Measurements from ENCODE around the gene INIP.

Gene INIP

DNA sequence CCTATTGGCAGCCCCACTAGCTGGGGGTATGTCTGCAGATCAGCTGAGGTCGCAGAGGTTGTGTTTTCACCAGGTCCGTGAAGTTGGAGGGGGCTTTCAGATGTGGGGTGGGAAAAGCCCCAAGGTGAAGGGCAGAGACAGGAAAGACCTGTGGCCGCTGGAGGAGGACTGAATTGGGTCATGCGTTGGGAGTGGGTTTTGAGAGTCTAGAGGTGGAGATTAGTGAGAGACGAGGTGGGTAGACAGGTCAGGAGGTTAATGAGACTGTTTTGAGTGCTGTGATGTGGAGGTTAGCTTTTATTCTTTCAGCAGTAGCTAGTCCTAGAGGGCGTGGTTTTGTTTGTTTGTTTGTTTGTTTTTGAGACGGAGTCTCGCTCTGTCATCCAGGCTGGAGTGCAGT is 42.9 kb upstream of the INIP start:
- no peak overlapping the region for H3K4me3 ChIP-seq (ENCODE audit: low read depth, low read length)
- TF ChIP-seq, protein P1, sequence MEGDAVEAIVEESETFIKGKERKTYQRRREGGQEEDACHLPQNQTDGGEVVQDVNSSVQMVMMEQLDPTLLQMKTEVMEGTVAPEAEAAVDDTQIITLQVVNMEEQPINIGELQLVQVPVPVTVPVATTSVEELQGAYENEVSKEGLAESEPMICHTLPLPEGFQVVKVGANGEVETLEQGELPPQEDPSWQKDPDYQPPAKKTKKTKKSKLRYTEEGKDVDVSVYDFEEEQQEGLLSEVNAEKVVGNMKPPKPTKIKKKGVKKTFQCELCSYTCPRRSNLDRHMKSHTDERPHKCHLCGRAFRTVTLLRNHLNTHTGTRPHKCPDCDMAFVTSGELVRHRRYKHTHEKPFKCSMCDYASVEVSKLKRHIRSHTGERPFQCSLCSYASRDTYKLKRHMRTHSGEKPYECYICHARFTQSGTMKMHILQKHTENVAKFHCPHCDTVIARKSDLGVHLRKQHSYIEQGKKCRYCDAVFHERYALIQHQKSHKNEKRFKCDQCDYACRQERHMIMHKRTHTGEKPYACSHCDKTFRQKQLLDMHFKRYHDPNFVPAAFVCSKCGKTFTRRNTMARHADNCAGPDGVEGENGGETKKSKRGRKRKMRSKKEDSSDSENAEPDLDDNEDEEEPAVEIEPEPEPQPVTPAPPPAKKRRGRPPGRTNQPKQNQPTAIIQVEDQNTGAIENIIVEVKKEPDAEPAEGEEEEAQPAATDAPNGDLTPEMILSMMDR (IDR thresholded peaks at IDR 0.05; ENCODE audit: low read depth, low read length, missing control alignments), result no peak
- no peak for DNase-seq (ENCODE audit: low read depth)

DNA sequence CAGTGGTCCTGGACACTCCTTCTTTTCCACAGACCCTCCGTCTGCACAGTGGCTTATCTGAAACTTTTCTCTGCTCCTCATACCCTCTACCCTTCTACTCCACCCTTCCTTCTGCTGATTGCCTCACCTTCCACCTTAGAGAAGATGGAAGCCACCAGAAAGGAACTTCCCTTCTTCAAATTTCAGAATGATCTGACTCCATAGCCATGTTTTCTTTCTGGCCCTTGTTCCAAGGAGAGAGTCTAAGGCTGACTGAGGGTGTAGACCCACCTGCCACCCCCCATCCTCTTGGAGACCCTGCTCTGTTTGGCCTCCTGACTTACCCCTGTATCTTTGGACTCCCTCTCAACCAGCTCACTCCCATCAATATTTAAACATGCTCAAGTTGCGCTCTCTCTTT is 40.0 kb upstream of the INIP start:
- DNase-seq (ENCODE audit: low read depth), result no peak
- no peak overlapping the region for H3K4me3 ChIP-seq (ENCODE audit: low read depth, low read length)
- TF ChIP-seq, protein P1 (IDR thresholded peaks at IDR 0.05; ENCODE audit: low read depth, low read length, missing control alignments), result no peak

DNA sequence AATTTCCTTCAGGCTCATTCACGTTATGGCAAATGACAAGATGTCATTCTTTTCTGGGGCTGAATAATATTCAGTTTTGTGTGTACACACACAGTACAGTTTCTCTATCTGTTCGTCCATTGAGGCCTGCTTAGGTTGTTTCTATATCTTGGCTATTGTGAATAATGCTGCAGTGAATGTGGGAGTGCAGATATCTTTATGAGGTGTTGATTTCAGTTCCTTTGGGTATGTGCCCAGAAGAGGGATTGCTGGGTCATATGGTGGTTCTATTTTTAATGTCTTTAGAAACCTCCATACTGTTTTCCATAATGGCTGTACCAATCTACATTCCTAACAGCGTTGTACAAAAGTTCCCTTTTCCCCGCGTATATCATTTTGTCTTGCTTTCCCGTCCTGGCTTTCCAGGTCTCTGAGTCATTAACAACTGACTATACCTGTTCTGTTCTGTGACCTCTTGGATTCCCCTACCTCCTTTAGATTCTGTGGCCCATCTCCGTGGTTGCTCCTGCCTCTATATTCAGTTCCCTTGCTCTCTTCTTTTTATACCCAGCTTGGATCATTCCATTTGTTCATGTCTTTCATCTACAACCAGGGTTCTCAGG is 39.5 kb upstream of the INIP start:
- DNase-seq (ENCODE audit: low read depth), result no peak
- no peak overlapping the region for H3K4me3 ChIP-seq (ENCODE audit: low read depth, low read length)
- TF ChIP-seq, protein P1 (IDR thresholded peaks at IDR 0.05; ENCODE audit: low read depth, low read length, missing control alignments), result no peak

DNA sequence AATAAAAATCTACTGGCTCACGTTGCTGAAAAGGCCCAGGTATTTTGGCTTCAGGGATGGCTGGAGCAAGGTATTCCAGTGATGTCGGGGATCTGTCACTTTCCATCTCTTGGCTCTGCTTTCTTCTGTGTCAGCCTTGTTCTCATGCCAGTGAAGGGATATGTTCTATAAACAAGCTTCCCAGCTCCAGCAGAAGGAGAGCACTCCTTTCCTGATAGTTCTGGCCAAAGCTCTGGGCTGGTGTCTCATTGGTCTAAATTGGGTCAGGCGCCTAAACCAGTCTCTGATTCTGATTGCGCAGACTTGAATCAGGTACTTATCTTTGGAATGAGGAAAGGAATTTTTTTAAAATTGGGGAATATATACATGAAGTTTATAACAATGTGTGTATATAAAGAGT is 37.8 kb upstream of the INIP start:
- TF ChIP-seq, protein P1 (IDR thresholded peaks at IDR 0.05; ENCODE audit: low read depth, low read length, missing control alignments), result no peak
- DNase-seq (ENCODE audit: low read depth), result no peak

DNA sequence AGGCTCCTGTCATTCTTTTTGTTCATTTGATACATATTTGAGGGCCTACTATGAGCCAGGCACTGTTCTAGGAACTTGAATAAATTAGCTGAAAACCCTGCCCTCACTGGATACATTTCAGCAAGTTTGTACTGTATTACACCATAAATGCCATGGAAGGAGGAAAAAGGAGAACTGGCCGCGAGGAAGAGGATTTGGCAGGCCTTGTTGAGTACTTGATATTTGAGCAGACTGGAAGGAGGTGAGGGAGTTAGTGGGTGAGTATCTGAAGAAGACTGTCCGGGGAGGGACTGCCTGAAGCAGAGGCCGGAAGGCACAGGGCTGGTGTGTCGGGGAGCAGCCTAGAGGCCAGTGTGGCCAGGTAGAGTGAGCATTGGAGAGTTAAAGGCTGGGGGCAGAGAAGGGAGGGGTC is 37.1 kb upstream of the INIP start:
- TF ChIP-seq, protein P1 (IDR thresholded peaks at IDR 0.05; ENCODE audit: low read depth, low read length, missing control alignments), result no peak
- no peak overlapping the region for H3K4me3 ChIP-seq (ENCODE audit: low read depth, low read length)
- no peak for DNase-seq (ENCODE audit: low read depth)

More for the DNA sequence above, 37.8 kb upstream of the INIP start:
- no peak overlapping the region for H3K4me3 ChIP-seq (ENCODE audit: low read depth, low read length)

DNA sequence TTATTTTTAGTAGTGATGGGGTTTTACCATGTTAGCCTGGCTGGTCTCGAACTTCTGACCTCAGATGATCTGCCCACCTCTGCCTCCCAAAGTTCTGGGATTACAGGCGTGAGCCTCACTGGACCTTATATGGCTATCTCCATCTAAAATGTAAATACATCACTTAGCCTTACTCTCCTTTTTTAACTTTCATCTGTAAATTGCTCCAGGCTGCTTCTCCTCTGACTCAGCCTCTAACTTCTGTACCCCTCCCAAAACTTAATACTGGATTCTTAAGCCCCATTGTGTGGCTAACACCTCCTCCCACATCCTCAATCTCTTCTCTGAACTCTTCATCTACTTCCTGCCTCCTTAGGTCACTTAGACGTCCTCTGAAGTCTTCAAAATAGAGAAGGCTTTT is 36.7 kb upstream of the INIP start:
- TF ChIP-seq, protein P1 (IDR thresholded peaks at IDR 0.05; ENCODE audit: low read depth, low read length, missing control alignments), result no peak
- H3K4me3 ChIP-seq (ENCODE audit: low read depth, low read length), result no peak overlapping the region
- no peak for DNase-seq (ENCODE audit: low read depth)

DNA sequence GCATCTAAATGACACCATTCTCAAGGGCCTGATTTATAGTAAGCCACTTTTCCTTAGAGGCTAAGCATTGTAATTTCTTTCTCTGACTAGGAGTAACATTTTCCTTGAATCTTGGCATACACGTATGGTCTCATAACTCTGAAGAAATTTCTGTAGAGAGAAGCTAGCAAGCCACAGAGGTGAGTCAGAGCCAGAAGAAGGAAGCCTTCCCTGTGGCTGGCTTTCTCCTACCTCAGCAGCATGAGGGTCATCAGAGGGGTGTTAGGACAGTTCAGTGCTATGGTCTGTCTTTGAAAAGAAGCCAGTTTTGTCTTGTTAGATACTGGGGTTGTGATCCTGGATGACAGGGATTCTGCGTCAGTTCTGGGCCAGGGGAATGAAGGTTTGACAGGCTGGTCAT is 35.8 kb upstream of the INIP start:
- TF ChIP-seq, protein P1 (IDR thresholded peaks at IDR 0.05; ENCODE audit: low read depth, low read length, missing control alignments), result no peak
- no peak for DNase-seq (ENCODE audit: low read depth)
- no peak overlapping the region for H3K4me3 ChIP-seq (ENCODE audit: low read depth, low read length)
